ENCODE results near the gene CMBL. TPM values are rescaled to one million over a fixed set of nuclear protein-coding genes. Genes with fewer than 3 reads are reported as not detected.
A peak's percentile ranks its signal among the peaks of the same experiment; 100 is the strongest.

CMBL gene
- total RNA-seq, 1 experiment from 2014 or later = 43.2 TPM

DNA sequence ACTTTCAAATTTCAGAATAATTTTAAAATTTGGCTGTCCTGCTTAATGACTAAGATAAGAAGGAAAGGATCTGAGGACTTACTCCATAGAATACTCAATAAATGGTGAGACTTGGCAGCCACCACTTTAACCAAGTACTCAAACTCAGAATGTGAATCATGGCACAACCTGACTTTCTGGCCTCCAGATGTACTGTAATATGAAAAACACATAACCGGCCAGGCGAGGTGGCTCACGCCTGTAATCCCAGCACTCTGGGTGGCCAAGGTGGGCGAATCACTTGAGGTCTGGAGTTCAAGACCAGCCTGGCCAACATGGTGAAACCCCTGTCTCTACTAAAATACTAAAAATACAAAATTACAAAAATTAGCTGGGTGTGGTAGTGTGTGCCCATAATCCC, 35.8 kb upstream of the CMBL start:
- POLR2A ChIA-PET = no interaction called here

DNA sequence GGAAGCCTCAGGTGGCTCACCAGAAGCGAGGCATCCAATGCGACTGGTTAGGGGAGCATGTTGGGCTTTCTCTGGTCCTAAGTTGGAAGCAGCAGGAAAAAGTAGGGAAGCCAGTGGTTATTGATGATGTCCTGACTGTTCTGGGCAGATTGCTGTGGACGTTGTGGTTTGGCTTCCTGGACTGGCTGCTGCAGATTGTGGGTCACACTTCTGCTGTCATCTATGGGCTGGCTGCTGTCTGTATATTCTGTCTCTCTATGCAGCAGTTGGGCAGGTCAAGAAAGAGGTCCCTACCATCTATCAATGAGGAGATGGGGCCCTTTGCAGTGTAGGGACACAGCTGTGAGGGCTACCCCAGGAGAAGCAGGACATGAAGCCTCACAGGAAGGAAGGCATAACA, 32.3 kb upstream of the CMBL start:
- no peaks in the 10 kb centered on the region for H3K9me3 ChIP-seq (ENCODE audit: control insufficient read depth, insufficient read depth, low read depth, low read length)
- POLR2A ChIA-PET = no interaction called here
- no peaks in the 10 kb centered on the region for H3K27me3 ChIP-seq (ENCODE audit: control insufficient read depth, insufficient read depth, low read length)
- 0 out of 2 replicates have a peak, but pooled peaks cover 3% of the 10 kb centered on the region for H3K4me1 ChIP-seq (ENCODE audit: control insufficient read depth, insufficient read depth, low read length)
- DNase-seq (ENCODE audit: low read depth, low spot score) = no peak
- CTCF ChIA-PET = no interaction called here
- no TSS peak for BruUV-seq (replicated peaks)
- in situ Hi-C loops (cut with HindIII; ENCODE audit: low pct_unique_long_range_greater_than_20kb, low sequenced_read_pairs) = no loop called here
- H3K36me3 ChIP-seq (ENCODE audit: control insufficient read depth, insufficient read depth, low read length) = no peaks in the 10 kb centered on the region
- 0 out of 2 replicates have a peak, but pooled peaks have one; percentile 24 for ATAC-seq
- intact Hi-C loops (cut with micrococcal nuclease; ENCODE audit: unreplicated experiment) = no loop called here
- H3K4me3 ChIP-seq (ENCODE audit: low read depth in 2 of 2, low read length in 2 of 2) = no peak overlapping the region
- TF ChIP-seq SIN3A (IDR thresholded peaks at IDR 0.05; ENCODE audit: borderline replicate concordance, insufficient read depth, low read depth, low read length) = no peak
- TF ChIP-seq, protein P1, sequence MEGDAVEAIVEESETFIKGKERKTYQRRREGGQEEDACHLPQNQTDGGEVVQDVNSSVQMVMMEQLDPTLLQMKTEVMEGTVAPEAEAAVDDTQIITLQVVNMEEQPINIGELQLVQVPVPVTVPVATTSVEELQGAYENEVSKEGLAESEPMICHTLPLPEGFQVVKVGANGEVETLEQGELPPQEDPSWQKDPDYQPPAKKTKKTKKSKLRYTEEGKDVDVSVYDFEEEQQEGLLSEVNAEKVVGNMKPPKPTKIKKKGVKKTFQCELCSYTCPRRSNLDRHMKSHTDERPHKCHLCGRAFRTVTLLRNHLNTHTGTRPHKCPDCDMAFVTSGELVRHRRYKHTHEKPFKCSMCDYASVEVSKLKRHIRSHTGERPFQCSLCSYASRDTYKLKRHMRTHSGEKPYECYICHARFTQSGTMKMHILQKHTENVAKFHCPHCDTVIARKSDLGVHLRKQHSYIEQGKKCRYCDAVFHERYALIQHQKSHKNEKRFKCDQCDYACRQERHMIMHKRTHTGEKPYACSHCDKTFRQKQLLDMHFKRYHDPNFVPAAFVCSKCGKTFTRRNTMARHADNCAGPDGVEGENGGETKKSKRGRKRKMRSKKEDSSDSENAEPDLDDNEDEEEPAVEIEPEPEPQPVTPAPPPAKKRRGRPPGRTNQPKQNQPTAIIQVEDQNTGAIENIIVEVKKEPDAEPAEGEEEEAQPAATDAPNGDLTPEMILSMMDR (IDR thresholded peaks at IDR 0.05) = no peak
- TF ChIP-seq POLR2AphosphoS5 (IDR thresholded peaks at IDR 0.05; ENCODE audit: low read depth, low read length) = no peak
- TF ChIP-seq TCF7L2 (IDR thresholded peaks at IDR 0.05; ENCODE audit: low read depth, low read length) = no peak
- TF ChIP-seq, protein P2, sequence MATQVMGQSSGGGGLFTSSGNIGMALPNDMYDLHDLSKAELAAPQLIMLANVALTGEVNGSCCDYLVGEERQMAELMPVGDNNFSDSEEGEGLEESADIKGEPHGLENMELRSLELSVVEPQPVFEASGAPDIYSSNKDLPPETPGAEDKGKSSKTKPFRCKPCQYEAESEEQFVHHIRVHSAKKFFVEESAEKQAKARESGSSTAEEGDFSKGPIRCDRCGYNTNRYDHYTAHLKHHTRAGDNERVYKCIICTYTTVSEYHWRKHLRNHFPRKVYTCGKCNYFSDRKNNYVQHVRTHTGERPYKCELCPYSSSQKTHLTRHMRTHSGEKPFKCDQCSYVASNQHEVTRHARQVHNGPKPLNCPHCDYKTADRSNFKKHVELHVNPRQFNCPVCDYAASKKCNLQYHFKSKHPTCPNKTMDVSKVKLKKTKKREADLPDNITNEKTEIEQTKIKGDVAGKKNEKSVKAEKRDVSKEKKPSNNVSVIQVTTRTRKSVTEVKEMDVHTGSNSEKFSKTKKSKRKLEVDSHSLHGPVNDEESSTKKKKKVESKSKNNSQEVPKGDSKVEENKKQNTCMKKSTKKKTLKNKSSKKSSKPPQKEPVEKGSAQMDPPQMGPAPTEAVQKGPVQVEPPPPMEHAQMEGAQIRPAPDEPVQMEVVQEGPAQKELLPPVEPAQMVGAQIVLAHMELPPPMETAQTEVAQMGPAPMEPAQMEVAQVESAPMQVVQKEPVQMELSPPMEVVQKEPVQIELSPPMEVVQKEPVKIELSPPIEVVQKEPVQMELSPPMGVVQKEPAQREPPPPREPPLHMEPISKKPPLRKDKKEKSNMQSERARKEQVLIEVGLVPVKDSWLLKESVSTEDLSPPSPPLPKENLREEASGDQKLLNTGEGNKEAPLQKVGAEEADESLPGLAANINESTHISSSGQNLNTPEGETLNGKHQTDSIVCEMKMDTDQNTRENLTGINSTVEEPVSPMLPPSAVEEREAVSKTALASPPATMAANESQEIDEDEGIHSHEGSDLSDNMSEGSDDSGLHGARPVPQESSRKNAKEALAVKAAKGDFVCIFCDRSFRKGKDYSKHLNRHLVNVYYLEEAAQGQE (IDR thresholded peaks at IDR 0.05; ENCODE audit: insufficient read depth in 1 of 2, low read depth in 2 of 2, low read length in 1 of 2) = no peak
- no peak overlapping the region for H3K27ac ChIP-seq (ENCODE audit: low read length)

More for the DNA sequence above, 35.8 kb upstream of the CMBL start:
- intact Hi-C loops (cut with micrococcal nuclease; ENCODE audit: unreplicated experiment) (no loop called here), in situ Hi-C loops (cut with HindIII; ENCODE audit: low pct_unique_long_range_greater_than_20kb, low sequenced_read_pairs) (no loop called here)
- CTCF ChIA-PET = no interaction called here
- Histone ChIP-seq H3K4me1 (ENCODE audit: control insufficient read depth, insufficient read depth, low read length) (no peaks in the 10 kb centered on the region), H3K36me3 (ENCODE audit: control insufficient read depth, insufficient read depth, low read length) (no peaks in the 10 kb centered on the region), H3K4me3 (ENCODE audit: low read depth in 2 of 2, low read length in 2 of 2) (no peak overlapping the region), H3K9me3 (ENCODE audit: control insufficient read depth, insufficient read depth, low read depth, low read length) (no peaks in the 10 kb centered on the region), H3K27ac (ENCODE audit: low read length) (no peak overlapping the region), H3K27me3 (ENCODE audit: control insufficient read depth, insufficient read depth, low read length) (no peaks in the 10 kb centered on the region)
- DNase-seq (ENCODE audit: low read depth, low spot score) = no peak
- no peak for ATAC-seq
- no TSS peak for BruUV-seq (replicated peaks)
- no peak for TF ChIP-seq TCF7L2 (IDR thresholded peaks at IDR 0.05; ENCODE audit: low read depth, low read length)
- TF ChIP-seq SIN3A (IDR thresholded peaks at IDR 0.05; ENCODE audit: borderline replicate concordance, insufficient read depth, low read depth, low read length) = no peak
- TF ChIP-seq, protein P1 (IDR thresholded peaks at IDR 0.05) = no peak
